IPS-18c (cell line): Measurements from ENCODE around the gene NR1H3.

Source experiments
- H3K4me3 ChIP-seq: 2 replicates; pipeline ENCODE4 v1.7.0; 2013; ENCODE audit warnings: low read depth, mild to moderate bottlenecking, low read length, moderate library complexity; ENCODE audit not compliant: insufficient read depth
- H3K9me3 ChIP-seq: one replicate; pipeline ENCODE4 v1.6.1; 2013; ENCODE audit warnings: mild to moderate bottlenecking, low read length, moderate library complexity; ENCODE audit not compliant: control insufficient read depth, insufficient read depth

The NR1H3 gene

GRCh38 chr11:47259232-47259977 lies 1.6 kb downstream of the NR1H3 start:
- H3K4me3 ChIP-seq: no peak overlapping the region

GRCh38 chr11:47260366-47260765 lies 2.6 kb downstream of the NR1H3 start:
- Histone ChIP-seq H3K9me3 (no peaks in the 10 kb centered on the region), H3K4me3 (no peak overlapping the region)

More at GRCh38 chr11:47259232-47259977, 1.6 kb downstream of the NR1H3 start:
- H3K9me3 ChIP-seq: no peaks in the 10 kb centered on the region

DNA sequence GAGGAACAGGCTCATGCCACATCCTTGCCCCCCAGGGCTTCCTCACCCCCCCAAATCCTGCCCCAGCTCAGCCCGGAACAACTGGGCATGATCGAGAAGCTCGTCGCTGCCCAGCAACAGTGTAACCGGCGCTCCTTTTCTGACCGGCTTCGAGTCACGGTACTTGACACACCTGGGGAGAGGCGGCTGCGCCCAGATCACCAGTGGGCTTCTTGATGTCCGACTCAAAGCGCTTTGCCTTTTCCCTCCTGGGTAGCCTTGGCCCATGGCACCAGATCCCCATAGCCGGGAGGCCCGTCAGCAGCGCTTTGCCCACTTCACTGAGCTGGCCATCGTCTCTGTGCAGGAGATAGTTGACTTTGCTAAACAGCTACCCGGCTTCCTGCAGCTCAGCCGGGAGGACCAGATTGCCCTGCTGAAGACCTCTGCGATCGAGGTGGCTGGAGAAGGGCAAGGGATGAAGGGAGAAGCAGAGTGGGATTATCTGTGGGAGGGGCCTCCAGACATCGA lies 3.5 kb downstream of the NR1H3 start:
- no peaks in the 10 kb centered on the region for H3K9me3 ChIP-seq
- H3K4me3 ChIP-seq: no peak overlapping the region

- no peak overlapping the region for H3K4me3 ChIP-seq
Measured at GRCh38 chr11:47264119-47264518, 6.3 kb downstream of the NR1H3 start.

DNA sequence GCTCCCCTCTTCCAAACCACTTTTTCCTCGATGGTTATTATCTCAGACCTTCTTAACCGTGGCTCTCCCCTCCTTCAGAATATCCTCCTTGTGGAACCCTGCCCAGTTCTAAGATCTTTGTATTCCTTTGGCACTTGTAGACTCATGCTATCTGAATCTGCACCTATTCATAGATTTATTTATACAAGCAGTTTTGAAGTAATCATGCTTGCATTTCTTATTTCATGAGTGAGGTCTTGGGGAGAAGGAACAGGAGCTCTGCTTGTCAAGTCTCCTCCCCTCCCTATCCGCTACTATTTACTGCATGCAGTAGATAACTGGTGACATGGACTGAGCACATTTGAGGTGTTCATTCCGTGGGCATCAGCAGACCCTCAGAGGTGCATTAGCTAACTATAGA lies 6.7 kb downstream of the NR1H3 start:
- Histone ChIP-seq H3K4me3 (no peak overlapping the region), H3K9me3 (no peaks in the 10 kb centered on the region)

More at GRCh38 chr11:47264119-47264518, 6.3 kb downstream of the NR1H3 start:
- H3K9me3 ChIP-seq: no peaks in the 10 kb centered on the region

DNA sequence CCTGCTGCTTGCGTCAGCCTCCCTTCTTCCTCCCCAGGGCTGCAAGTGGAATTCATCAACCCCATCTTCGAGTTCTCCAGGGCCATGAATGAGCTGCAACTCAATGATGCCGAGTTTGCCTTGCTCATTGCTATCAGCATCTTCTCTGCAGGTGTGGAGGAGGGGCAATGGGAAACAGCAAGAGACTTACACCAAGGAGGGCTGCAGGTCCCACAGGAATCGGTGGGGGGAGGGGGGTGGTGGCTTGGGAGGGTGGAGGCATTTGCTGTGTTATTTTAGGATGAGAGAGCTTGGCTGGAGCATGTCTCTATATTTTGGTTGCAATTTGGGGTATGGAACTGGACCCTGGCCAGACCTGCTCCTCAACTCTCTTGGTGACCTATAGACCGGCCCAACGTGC lies 10.1 kb downstream of the NR1H3 start:
- H3K4me3 ChIP-seq: no peak overlapping the region; the same call in 1 of the 2 replicates

GRCh38 chr11:47268448-47269001 lies 10.7 kb downstream of the NR1H3 start:
- H3K4me3 ChIP-seq: peak overlapping the region; percentile 93; the same call in 1 of the 2 replicates

More for the DNA sequence above, 10.1 kb downstream of the NR1H3 start:
- no peaks in the 10 kb centered on the region for H3K9me3 ChIP-seq

DNA sequence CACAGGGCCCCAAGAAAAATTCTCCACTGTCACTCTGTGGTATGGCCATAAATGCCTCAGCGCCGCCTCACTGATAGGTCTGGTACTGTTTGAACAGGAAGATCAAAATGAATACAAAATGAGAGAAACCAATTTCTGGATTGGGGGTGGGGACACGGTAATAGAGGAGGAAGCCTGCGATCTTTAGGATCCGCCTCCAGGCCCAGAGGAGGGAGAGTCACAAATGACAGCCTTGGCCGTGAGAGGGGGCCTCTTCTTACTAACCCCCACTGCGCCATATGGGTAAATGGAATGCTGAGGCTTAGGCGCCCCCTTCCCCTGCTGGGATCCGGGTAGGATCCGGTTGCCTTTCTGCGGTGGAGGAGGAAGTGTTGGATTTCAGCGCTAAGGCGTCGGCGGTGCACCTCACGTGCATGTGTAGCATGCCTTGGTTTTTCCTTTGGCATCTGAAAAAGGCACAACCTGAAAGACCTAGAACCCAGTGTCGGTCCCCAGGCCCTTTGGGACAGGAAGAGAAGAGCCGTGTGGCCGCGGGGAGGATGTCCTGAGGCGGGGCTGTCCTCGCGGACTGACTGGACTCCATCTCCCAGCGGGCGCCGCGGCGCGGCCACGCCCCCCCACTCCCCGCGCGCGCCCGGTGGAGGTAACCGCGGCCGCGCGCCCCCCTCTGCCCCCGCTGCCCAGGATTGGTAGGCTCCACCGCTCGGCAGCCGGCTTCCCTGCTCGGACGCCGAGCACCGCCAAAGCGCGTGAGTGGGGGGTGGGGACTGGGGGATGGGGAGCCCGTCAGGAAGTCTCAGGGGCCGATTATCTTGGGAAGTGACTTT lies 11.4 kb downstream of the NR1H3 start:
- Histone ChIP-seq H3K9me3 (no peaks in the 10 kb centered on the region), H3K4me3 (peak overlapping the region; percentile 93)

More at GRCh38 chr11:47268448-47269001, 10.7 kb downstream of the NR1H3 start:
- no peaks in the 10 kb centered on the region for H3K9me3 ChIP-seq

GRCh38 chr11:47269829-47270305 lies 12.1 kb downstream of the NR1H3 start, which contains the start of gene MADD:
Gene MADD (plus strand): TSS chr11:47270133.
- H3K9me3 ChIP-seq: no peaks in the 10 kb centered on the region
- H3K4me3 ChIP-seq: peak within 1 kb of the TSS; percentile 93

DNA sequence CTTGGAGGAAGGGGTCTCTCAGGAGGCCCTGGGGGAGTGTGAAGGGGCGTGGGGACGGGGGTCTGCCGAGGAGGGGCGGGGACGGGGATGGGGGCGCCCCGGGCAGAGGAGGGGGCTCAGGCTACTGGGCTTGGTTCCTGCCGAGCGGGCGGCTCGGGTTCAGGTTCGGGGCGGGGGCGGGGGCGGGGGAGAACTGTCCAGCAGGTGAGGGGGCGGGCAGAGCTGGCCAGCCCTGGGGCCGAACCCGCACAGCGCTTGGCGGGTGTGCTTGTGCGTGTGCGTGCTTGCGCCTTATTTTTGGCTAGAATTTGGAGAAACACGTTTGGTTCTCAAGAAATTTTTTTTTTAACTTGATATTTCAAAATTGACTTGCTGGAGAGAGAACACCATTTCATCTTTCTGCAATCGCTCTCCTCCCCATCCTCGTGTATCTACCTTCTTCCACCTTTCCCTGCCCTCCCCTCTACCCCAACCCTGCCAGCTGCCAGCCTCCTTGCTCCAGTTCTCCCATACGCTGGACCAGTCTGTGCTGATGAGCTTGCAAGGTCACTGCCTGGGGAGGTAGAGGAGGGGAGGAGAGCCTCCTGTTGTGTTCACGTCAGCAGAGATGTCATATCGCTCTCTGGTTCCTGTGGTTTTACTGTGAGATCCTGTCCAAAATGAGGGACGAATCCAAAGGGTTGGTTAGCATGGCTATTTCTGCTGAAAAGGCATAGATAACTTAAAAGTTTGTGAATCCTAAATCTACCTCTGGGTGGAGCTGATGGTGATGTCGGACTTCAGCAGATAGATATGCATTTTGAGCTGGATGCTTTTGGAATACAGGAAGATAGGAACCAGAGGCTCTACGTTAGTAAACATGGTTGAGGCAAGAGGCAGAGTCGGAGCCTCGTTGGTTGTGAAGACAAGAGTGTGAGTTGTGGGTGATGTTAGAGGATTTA lies 12.8 kb downstream of the NR1H3 start:
- H3K4me3 ChIP-seq: peak overlapping the region; percentile 93
- no peaks in the 10 kb centered on the region for H3K9me3 ChIP-seq

DNA sequence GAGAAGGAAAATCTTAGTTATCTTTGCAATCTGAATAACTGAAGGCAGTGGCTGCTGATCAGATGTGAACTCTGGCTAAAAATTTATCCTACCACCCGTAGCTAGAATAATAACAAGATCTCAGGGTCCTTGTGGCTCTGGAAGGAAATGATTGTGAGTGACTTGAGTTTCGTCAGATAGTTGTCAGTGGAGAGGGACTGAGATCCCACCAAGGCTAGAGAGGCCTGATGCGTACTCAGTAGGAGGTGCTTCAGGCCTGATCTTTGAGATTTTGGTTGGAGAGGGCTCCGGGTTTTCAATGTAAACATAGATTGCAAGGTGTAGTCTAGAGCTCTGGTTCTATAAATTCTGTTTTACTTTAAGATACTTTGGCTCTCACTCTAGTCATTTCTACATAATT lies 13.5 kb downstream of the NR1H3 start:
- Histone ChIP-seq H3K9me3 (no peaks in the 10 kb centered on the region), H3K4me3 (no peak overlapping the region)

GRCh38 chr11:47271961-47272661 lies 14.3 kb downstream of the NR1H3 start:
- no peak overlapping the region for H3K4me3 ChIP-seq
- H3K9me3 ChIP-seq: no peaks in the 10 kb centered on the region

DNA sequence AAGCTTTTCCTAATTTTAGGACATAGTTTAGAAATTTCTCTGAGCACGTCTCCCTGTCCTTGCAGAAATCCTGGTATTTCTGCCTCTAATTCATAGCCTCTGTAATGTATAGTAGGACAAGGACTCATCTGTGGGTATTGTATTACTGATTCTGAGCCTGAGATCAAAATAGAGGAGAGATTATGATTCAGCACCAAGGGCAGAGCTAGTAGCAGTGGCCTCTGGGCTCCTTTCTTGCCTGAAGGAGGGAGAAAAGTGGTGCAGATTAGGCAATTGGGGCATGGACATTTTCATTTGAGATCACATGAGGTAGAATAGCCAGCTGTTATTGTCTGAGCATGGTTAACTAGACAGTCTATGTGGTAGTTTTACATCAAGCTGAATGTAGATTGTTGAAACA lies 14.9 kb downstream of the NR1H3 start:
- no peaks in the 10 kb centered on the region for H3K9me3 ChIP-seq
- no peak overlapping the region for H3K4me3 ChIP-seq

GRCh38 chr11:47274495-47275235 lies 16.9 kb downstream of the NR1H3 start:
- Histone ChIP-seq H3K9me3 (no peaks in the 10 kb centered on the region), H3K4me3 (no peak overlapping the region)

DNA sequence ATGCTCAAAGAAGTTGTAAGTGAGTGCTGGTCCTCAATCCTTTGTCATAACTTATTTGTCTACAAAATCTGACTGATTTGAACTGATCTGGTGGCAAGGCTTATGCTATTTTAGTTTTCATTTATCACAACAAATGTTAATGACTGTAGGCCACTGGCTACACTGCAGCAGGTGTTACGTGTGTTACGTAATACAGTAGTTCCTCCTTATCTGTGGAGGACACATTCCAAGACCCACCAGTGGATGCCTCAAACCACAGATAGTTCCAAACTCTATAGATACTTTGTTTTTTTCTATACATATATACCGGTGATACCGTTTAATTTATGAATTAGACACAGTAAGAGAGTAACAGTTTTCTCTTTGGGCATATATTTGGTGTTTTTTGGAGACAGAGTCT lies 19.1 kb downstream of the NR1H3 start:
- Histone ChIP-seq H3K9me3 (no peaks in the 10 kb centered on the region), H3K4me3 (no peak overlapping the region)
